Measurements from ENCODE around the gene KANK2.

DNA sequence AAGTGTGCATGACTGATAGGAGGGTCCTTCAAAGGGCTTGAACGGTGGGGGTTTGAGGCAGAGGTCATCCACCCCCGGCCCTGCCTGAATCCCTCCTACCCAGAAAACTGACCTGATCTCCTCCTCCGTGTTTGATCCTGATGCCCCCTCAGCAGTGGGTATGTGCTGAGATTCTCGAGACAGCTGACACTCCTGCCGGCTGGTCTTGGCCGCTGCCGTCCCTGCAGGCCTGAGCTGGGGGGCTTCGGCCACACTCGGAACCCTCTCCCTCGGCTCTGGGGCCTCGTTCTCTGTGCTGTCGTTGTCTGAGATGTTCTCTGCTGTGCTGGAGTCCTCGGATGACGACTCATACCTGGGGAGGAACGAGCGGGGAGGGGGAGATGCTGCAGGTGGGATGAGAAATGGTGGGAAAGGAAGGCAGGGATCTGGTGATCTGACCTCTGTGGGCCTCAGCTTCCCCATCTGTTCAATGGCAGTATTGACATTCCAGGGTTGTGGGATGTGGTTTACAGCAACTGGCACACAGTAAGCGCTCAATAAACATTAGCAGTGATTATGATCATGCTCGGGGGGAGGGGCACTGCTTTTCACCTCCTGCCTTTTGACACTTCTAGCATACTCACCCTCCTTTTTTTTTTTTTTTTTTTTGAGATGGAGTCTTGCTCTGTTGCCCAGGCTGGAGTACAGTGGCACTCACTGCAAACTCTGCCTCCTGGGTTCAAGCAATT, 20.7 kb downstream of the KANK2 start:
- TF ChIP-seq, protein P1, sequence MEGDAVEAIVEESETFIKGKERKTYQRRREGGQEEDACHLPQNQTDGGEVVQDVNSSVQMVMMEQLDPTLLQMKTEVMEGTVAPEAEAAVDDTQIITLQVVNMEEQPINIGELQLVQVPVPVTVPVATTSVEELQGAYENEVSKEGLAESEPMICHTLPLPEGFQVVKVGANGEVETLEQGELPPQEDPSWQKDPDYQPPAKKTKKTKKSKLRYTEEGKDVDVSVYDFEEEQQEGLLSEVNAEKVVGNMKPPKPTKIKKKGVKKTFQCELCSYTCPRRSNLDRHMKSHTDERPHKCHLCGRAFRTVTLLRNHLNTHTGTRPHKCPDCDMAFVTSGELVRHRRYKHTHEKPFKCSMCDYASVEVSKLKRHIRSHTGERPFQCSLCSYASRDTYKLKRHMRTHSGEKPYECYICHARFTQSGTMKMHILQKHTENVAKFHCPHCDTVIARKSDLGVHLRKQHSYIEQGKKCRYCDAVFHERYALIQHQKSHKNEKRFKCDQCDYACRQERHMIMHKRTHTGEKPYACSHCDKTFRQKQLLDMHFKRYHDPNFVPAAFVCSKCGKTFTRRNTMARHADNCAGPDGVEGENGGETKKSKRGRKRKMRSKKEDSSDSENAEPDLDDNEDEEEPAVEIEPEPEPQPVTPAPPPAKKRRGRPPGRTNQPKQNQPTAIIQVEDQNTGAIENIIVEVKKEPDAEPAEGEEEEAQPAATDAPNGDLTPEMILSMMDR (IDR thresholded peaks at IDR 0.05; ENCODE audit: low read depth, low read length, poor library complexity, severe bottlenecking): no peak
- TF ChIP-seq EZH2phosphoT487 (IDR thresholded peaks at IDR 0.05; ENCODE audit: borderline replicate concordance, low read length): no peak
